Keratinocyte (primary cell): Measurements from ENCODE around the gene ARPC3. TPM values are rescaled to one million over a fixed set of nuclear protein-coding genes. Genes with fewer than 3 reads are reported as not detected.

Experiments used
- DNase-seq: peaks from one replicate; pipeline ENCODE4 v3.0.0-alpha.2; 2011; ENCODE audit warnings: low read depth, missing footprints, low spot score
- FAIRE-seq: peaks from 2 replicates; lab custom pipeline; 2011; peaks lifted over from hg19 to GRCh38; lab: Jason Lieb, UNC
- H2AFZ ChIP-seq: 2 replicates; pipeline ENCODE4 v1.6.0; 2012; ENCODE audit warnings: low read length, control low read depth, inconsistent platforms; ENCODE audit not compliant: control insufficient read depth
- H3K27ac ChIP-seq: 2 replicates; pipeline ENCODE4 v1.5.1; 2011; ENCODE audit warnings: low read length; ENCODE audit not compliant: control insufficient read depth, insufficient read depth
- H3K27me3 ChIP-seq: 3 replicates; pipeline ENCODE4 v1.6.0; 2011; ENCODE audit warnings: low read length; ENCODE audit not compliant: control insufficient read depth, insufficient read depth; ENCODE audit errors: extremely low read depth
- H3K36me3 ChIP-seq, 2 experiments: 2 replicates in 1 of 2; 3 replicates in 1 of 2; pipeline ENCODE4 v1.5.1; 2011; ENCODE audit warnings: low read length in 2 of 2, mild to moderate bottlenecking in 1 of 2; ENCODE audit not compliant: control insufficient read depth in 2 of 2, insufficient read depth in 2 of 2; ENCODE audit errors: extremely low read depth in 1 of 2
- H3K4me1 ChIP-seq: 3 replicates; pipeline ENCODE4 v1.5.1; 2011; ENCODE audit warnings: low read length; ENCODE audit not compliant: control insufficient read depth, insufficient read depth; ENCODE audit errors: extremely low read depth
- H3K4me2 ChIP-seq: 3 replicates; pipeline ENCODE4 v1.6.0; 2011; ENCODE audit warnings: low read depth, low read length; ENCODE audit not compliant: control insufficient read depth, insufficient read depth; ENCODE audit errors: extremely low read depth
- H3K4me3 ChIP-seq, 3 experiments: fragments of 200-600 bp in 1 of 3; sonication (generic) in 1 of 3; 2 replicates in 2 of 3; 3 replicates in 1 of 3; pipeline ENCODE4 v1.5.1; 2011 to 2016; ENCODE audit warnings: low read length in 3 of 3, mild to moderate bottlenecking in 3 of 3, control low read depth in 2 of 3, inconsistent platforms in 1 of 3, low read depth in 1 of 3, mixed read lengths in 1 of 3, mixed run types in 1 of 3, moderate library complexity in 1 of 3; ENCODE audit not compliant: control insufficient read depth in 2 of 3, insufficient read depth in 2 of 3; ENCODE audit errors: extremely low read depth in 1 of 3
- H3K79me2 ChIP-seq: 2 replicates; pipeline ENCODE4 v1.6.0; 2012; ENCODE audit warnings: low read length; ENCODE audit not compliant: control insufficient read depth, insufficient read depth
- H3K9ac ChIP-seq: 3 replicates; pipeline ENCODE4 v1.6.0; 2011; ENCODE audit warnings: low read length; ENCODE audit not compliant: control insufficient read depth, insufficient read depth; ENCODE audit errors: extremely low read depth
- H3K9me1 ChIP-seq: 3 replicates; pipeline ENCODE4 v1.6.0; 2011; ENCODE audit warnings: low read length; ENCODE audit not compliant: control insufficient read depth, insufficient read depth; ENCODE audit errors: extremely low read depth
- H3K9me3 ChIP-seq: 2 replicates; pipeline ENCODE4 v1.5.1; 2012; ENCODE audit warnings: low read depth, low read length; ENCODE audit not compliant: control insufficient read depth
- H4K20me1 ChIP-seq: 3 replicates; pipeline ENCODE4 v1.6.0; 2011; ENCODE audit warnings: low read length; ENCODE audit not compliant: control insufficient read depth, insufficient read depth; ENCODE audit errors: extremely low read depth
- EZH2 ChIP-seq: IDR thresholded peaks from one replicate; pipeline ENCODE4 v1.6.1; 2012; ENCODE audit warnings: inconsistent platforms, mild to moderate bottlenecking, low read length, moderate library complexity
- dilution Hi-C: fragments of 300-500 bp; cut with MboI; formaldehyde crosslinking; loops from one replicate; pipeline ENCODE4 v1.7.0; 2020; ENCODE audit warnings: low sequenced_read_pairs; ENCODE audit not compliant: extremely low pct_ligation_motif_present
- polyA plus RNA-seq, 5 experiments: library from polyadenylated mRNA; depleted of rRNA in 3 of 5; stranded (reverse) in 3 of 5; stranded (forward) in 1 of 5; unstranded in 1 of 5; fragments of >200 nt; gene quantifications; 1 replicate in 1 of 5; 2 replicates in 3 of 5; 3 replicates in 1 of 5; pipeline versions ENCODE4 v1.2.1 to v1.2.3, GENCODE V29; 2011 to 2012; ENCODE audit warnings: missing spikeins in 2 of 5, low read depth in 1 of 5, low replicate concordance in 1 of 5
- TF ChIP-seq, protein P1 (sequence below), 3 experiments: IDR thresholded peaks in 1 of 3; conservative IDR thresholded peaks in 1 of 3; optimal IDR thresholded peaks in 1 of 3; 2 replicates in 2 of 3; 3 replicates in 1 of 3; pipeline versions ENCODE3 to v1.5.1; 2011; ENCODE audit warnings: low read length in 3 of 3, mild to moderate bottlenecking in 3 of 3, moderate library complexity in 2 of 3, control low read depth in 1 of 3, inconsistent platforms in 1 of 3; ENCODE audit not compliant: insufficient read depth in 2 of 3; ENCODE audit errors: extremely low read depth in 1 of 3

Gene ARPC3
- polyA plus RNA-seq, 1 donor (not counting 4 experiments of a cell fraction or from before 2014, with no cell fraction given) = 139 TPM

DNA sequence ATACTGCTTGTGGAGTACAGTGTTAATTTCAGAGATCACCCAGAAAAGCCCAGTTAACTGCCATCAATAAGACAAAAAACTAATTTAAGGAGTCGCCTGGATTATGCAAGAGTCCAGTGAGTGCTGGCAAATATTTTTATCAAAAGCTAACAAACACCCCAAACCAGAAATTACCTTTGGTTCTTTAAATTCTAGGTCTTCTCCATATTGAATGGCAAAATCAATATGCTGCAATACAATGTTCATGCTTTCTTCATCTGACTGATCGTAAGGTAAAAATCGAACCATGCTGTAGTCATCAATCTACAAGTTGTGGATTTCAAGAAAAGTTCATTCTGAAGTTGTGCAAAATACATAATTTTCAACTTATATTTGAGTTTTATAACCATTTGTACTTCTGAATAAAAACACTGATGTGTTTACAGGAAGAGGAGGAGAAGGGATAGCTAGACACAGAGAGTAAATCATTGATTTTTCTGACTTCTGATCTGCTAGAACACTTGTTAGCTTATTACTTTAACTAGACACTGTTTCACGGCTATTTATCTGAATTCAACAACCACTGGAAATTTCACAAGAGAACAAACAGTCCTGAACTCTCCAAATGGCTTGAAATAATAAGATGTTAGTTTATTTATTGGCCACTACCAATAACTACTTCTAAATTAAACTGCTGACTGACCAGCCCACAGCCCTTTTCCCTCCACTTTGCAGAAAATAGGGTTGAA is 3.6 kb upstream of the ARPC3 start:
- dilution Hi-C loops = no loop called here
- no peak overlapping the region for H3K4me2 ChIP-seq
- H3K9ac ChIP-seq = no peak overlapping the region
- FAIRE-seq (no peak), DNase-seq (no peak)
- no peaks in the 10 kb centered on the region for H3K9me3 ChIP-seq
- H2AFZ ChIP-seq = no peak overlapping the region
- no peaks in the 10 kb centered on the region for H4K20me1 ChIP-seq
- no peaks in the 10 kb centered on the region for H3K9me1 ChIP-seq
- TF ChIP-seq EZH2 = no peak
- TF ChIP-seq, protein P1, sequence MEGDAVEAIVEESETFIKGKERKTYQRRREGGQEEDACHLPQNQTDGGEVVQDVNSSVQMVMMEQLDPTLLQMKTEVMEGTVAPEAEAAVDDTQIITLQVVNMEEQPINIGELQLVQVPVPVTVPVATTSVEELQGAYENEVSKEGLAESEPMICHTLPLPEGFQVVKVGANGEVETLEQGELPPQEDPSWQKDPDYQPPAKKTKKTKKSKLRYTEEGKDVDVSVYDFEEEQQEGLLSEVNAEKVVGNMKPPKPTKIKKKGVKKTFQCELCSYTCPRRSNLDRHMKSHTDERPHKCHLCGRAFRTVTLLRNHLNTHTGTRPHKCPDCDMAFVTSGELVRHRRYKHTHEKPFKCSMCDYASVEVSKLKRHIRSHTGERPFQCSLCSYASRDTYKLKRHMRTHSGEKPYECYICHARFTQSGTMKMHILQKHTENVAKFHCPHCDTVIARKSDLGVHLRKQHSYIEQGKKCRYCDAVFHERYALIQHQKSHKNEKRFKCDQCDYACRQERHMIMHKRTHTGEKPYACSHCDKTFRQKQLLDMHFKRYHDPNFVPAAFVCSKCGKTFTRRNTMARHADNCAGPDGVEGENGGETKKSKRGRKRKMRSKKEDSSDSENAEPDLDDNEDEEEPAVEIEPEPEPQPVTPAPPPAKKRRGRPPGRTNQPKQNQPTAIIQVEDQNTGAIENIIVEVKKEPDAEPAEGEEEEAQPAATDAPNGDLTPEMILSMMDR (optimal IDR thresholded peaks at IDR 0.05 in 1 of 3, IDR thresholded peaks at IDR 0.05 in 1 of 3, conservative IDR thresholded peaks at IDR 0.05 in 1 of 3; ENCODE audit: extremely low read depth in 1 of 3, insufficient read depth in 2 of 3, low read length in 3 of 3) = no peak
- peaks cover 3% of the 10 kb centered on the region for H3K4me1 ChIP-seq
- H3K4me3 ChIP-seq = no peak overlapping the region
- H3K27ac ChIP-seq = no peak overlapping the region
- H3K36me3 ChIP-seq = peaks cover 8 to 9% of the 10 kb centered on the region in 2 experiments
- no peaks in the 10 kb centered on the region for H3K27me3 ChIP-seq
- peaks cover 14% of the 10 kb centered on the region for H3K79me2 ChIP-seq

DNA sequence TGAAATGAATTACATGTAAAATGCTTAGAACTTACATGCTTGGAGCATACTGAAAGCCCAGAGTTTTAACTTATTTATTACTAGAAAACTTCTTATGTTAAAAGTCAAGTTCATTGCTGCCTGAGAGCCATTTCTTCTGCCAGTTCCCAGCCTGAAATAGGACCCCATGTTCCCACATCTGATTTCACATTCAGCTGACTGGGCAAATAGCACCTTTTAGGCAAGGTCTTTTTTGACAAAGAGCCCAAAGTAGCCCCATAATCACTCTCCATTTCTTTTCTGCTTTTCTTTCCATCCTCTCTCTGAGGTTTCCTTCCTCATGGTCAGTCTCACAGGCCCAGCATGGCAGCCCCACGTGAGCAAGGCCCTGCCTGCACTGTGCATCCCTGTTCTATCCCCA is 1.1 kb upstream of the ARPC3 start:
- no peaks in the 10 kb centered on the region for H4K20me1 ChIP-seq
- dilution Hi-C loops = no loop called here
- peaks cover 3% of the 10 kb centered on the region for H3K4me1 ChIP-seq
- no peaks in the 10 kb centered on the region for H3K9me3 ChIP-seq
- no peaks in the 10 kb centered on the region for H3K9me1 ChIP-seq
- DNase-seq (no peak), FAIRE-seq (no peak)
- H2AFZ ChIP-seq = no peak overlapping the region
- H3K36me3 ChIP-seq = peaks cover 9 to 13% of the 10 kb centered on the region in 2 experiments
- peaks cover 38% of the 10 kb centered on the region for H3K79me2 ChIP-seq
- H3K9ac ChIP-seq = no peak overlapping the region
- H3K4me3 ChIP-seq = no peak overlapping the region
- no peaks in the 10 kb centered on the region for H3K27me3 ChIP-seq
- no peak overlapping the region for H3K4me2 ChIP-seq
- no peak for TF ChIP-seq EZH2
- TF ChIP-seq, protein P1 (optimal IDR thresholded peaks at IDR 0.05 in 1 of 3, IDR thresholded peaks at IDR 0.05 in 1 of 3, conservative IDR thresholded peaks at IDR 0.05 in 1 of 3; ENCODE audit: extremely low read depth in 1 of 3, insufficient read depth in 2 of 3, low read length in 3 of 3) = no peak
- no peak overlapping the region for H3K27ac ChIP-seq
